C1 segment of cervical spinal cord (tissue), 14 donors: Measurements from ENCODE around the gene DHX34.
A peak's percentile ranks its signal among the peaks of the same experiment; 100 is the strongest.

ENCODE experiments used
- DNase-seq, 14 donors: peaks; one replicate each; lab custom pipeline; 2025; lab: John Stamatoyannopoulos, UW

DHX34 gene

DNA sequence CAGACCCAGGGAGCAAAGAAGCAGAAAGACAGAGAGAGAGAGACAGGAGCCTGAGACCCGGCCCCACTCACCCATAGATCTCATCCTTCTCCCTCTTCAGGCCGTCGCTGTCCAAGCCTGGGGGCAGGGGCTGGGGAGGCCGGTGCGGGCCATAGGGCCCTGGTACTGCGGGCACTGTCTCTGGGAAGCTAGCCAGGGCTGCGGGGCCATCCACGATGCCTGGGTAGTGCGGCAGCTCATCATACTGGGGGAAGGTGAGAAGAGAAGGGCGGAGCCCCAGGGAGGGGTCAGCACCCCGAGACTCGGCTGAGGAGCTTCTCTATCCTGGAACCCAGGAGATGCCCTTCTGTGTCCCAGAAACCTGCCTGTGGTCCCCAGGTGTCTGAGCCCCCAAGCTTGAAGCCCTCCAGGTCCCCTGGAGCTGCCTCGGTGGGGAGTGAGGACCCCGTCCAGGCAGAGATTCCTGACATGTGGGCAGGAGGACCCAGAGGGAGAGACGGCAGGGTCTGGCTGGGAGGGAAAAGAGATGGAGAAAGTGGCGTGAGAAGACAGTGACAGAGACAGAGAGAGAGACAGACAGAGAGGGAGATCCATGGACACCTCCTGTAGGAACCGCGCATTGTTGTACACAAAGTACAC is 68.1 kb downstream of the DHX34 start:
- DNase-seq: peak in 1 of 14 donors; percentile 25

DNA sequence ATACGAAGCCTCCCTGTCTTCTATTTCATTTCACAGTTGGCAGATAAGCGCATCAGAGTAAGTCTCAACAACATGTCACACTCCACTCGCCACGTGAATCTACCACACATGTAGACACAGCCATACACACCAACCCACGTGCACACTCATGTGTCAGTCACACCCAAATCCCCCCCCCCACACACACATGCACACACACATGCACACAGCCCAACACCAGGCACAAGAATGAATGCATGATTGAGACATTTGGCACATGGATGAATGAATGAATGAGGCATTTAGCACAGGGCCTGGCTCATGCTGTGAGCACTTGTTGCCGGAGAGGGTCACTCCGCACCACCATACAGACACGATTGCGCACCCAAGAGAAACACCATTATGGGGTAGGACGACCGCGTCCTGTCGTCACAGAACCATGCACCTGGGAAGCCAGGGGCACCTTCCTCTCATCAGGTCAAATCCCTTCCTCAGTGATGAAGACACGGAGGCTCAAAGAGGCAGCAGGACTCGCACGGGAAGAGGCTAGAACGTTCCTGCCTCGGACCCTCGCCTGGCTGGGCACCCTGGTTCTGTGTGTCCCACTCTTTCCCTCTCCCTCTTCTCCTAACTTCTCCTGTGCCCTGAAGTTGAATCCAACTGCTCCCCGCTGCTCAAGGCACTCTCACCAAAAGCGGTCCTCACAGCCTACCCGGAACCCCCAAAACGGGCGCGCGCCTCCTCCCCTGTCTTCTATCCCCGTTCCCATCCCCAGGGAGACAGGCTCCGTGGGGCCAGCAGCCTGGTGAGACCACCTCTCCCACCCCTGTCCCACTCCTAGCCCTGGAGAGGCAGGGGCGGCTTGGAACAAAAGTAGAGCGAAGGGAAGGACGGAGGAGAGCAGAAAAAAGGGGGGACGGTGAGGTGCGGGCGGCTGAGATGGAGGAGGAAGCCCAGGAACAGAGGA is 68.9 kb downstream of the DHX34 start:
- DNase-seq: peak in 1 of 14 donors; percentile 36

GRCh38 chr19:47418692-47419029 is 69.5 kb downstream of the DHX34 start:
- no peak for DNase-seq

GRCh38 chr19:47419030-47419783 is 70.1 kb downstream of the DHX34 start, which contains the start of gene MEIS3:
MEIS3 (minus strand) TSS chr19:47419527; CDS start chr19:47419081, 446 bp downstream.
- no peak for DNase-seq

- DNase-seq: no peak
These were observed 70.7 kb downstream of the DHX34 start for GRCh38 chr19:47419789-47420188.

- no peak for DNase-seq
These were observed 72.2 kb downstream of the DHX34 start for GRCh38 chr19:47421244-47421786.

- DNase-seq: no peak
These were observed 72.8 kb downstream of the DHX34 start for GRCh38 chr19:47421844-47422395.

DNA sequence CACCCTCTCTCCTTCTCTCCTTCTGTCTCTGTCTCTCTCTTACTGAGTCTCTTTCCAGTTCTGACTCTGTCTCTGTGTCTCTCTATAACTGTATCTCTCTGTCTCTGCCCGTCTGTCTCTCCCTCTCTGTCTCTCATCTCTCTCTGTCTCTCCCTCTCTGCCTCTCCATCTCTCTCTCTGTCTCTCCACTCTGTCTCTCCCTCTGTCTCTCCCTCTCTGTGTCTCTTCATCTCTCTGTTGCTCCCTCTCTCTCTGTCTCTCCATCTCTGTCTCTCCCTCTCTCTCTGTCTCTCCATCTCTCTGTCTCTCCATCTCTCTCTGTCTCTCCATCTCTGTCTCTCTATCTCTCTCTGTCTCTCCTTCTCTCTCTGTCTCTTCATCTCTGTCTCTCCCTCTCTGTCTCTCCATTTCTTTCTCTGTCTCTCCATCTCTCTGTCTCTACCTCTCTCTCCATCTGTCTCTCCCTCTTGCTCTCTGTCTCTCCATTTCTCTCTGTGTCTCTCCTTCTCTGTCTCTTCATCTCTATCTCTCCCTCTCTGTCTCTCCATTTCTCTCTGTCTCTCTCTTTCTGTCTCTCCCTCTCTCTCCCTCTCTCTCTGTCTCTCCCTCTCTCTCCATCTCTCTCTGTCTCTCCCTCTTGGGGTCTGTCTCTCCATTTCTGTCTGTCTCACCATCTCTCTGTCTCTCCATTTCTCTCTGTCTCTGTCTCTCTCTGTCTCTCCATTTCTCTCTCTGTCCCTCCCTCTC is 73.5 kb downstream of the DHX34 start:
- no peak for DNase-seq

DNA sequence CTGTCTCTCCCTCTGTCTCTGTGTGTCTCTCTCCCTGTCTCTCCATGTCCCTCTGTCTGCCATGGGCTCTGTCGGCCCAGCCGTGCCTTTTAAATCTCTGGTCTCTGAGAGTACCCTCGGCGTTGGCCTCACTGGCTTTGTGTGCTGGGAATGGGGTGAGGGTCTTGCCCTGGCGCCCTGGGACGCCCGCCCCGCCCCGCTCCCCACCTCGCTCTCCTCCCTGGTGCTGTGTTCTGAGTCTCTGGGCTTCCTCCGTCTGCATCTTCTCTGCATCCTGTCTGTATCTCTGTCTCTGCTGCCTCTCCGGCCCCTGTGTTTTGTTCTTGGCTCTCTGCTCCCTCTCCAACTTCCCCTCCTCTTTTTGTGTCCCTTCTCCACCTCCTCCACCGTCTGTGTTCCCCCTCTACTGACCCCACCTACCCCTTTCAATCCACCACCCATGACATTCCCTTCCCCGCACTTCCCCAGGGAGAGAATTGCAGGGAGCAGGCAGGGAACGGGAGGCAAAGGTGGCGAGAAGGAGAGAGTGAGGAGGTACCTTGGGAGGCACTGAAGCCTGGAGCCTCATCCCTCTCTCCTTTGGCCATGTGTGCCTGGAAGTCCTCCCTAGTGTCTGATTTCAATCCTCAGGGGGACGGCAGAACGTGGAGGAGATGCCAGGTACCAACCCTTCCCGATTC is 74.2 kb downstream of the DHX34 start:
- no peak for DNase-seq

GRCh38 chr19:47427241-47428176 is 78.4 kb downstream of the DHX34 start:
- DNase-seq: peak in 10 of 14 donors; percentile 2 to 28 (median 14)

DNA sequence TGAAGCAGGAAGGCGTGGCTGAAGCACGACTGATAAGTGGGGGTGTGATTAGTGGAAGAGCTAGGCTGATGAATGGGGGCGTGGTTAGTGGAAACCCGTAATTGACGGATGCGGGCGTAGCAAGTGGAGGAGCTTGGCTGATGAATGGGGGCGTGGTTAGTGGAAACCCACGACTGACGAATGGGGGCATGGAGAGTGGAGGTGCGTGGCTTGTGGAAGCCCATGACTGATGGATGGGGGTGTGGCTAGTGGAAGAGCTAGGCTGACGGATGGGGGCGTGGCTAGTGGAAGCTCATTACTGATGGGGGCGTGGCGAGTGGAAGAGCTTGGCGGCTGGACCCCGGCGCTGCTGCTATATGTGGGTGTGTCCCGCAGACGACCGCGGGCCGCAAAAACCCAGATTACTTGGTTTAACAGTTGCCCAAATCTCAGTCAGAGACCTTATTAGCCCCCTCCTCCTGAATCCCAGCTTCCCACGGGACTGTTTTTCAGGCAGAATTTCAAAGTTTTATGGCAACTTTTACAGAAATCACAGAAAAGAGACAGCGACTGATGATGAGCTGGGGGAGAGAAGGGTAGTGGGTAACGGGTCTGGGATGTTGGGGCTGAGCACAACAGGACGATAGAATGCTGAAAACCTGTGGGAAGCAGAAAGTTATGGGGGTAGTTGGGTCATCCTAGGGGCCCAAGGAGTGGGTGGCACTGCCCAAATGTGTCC is 79.2 kb downstream of the DHX34 start:
- DNase-seq: peak in 12 of 14 donors; percentile 10 to 90 (median 62)

- DNase-seq: no peak
These were observed 80.2 kb downstream of the DHX34 start for GRCh38 chr19:47429140-47429793.

DNA sequence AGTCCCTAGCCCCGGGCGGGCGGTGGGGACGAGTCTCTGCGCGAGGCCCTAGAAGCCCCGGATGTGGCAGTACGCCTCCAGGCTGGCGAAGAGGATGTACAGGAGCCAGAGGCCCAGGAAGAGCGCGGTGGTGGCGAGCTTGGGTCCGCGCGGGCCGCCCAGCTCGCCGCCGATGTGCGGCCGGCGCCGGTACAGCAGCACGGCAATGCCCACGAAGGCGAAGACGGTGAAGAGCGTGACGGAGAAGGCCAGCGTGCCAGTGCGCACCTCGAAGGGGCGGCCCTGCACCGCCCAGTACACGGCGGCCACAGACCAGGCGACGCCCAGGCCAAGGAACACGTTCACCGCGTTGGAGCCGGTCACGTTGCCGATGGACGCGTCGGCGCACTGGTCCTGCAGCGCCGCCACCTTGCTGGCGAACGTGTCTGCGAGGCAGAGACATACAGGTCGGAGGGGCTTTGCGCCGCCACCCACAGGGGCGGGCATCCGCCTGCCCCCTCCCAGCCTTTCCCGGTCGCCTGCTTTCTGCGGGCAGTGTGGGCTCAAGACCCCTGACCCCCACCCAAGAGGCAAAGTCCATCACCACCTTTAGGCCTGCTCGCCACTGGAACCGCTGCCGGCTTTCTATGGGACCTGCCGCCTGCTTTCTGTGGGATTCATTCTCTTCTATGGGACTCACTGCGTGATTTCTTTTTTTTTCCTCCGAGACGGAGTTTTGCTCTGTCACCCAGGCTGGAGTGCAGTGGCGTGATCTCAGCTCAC is 81.1 kb downstream of the DHX34 start:
- DNase-seq: no peak

DNA sequence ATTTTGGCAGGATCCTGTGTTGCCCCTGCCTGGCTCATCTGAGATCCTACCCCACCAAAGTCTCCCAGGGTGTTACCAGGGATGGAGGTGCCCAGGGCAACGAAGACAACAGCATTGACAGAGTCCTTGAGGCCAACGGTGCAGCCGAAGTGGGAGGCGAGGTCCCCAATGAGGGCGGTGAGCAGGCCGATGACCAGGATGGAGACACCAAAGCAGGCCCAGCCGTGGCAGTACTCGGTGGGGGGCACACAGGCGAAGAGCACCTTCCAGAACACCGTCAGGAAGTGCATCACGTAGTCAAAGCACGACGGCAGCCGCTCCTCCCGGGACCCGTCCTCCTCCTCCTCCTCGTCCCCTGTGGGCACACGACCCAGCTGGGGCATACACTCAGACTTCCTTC is 83.0 kb downstream of the DHX34 start:
- no peak for DNase-seq
